Measurements from ENCODE around the gene SLIT3. TPM values are rescaled to one million over a fixed set of nuclear protein-coding genes. Genes with fewer than 3 reads are reported as not detected.

SLIT3 gene
- total RNA-seq, 1 donor from 2014 or later = 56.6 TPM

GRCh38 chr5:169201597-169201996, 99.3 kb downstream of the SLIT3 start:
- H3K4me1 Mint-ChIP-seq (ENCODE audit: unreplicated experiment) = peaks cover 22% of the 10 kb centered on the region
- no peak for DNase-seq (ENCODE audit: extremely low spot score, unreplicated experiment)
- H3K36me3 Mint-ChIP-seq = peaks cover 15% of the 10 kb centered on the region
- peaks cover 3% of the 10 kb centered on the region for H3K27me3 Mint-ChIP-seq
- H3K4me3 Mint-ChIP-seq = no peak overlapping the region
- TF ChIP-seq, protein P1, sequence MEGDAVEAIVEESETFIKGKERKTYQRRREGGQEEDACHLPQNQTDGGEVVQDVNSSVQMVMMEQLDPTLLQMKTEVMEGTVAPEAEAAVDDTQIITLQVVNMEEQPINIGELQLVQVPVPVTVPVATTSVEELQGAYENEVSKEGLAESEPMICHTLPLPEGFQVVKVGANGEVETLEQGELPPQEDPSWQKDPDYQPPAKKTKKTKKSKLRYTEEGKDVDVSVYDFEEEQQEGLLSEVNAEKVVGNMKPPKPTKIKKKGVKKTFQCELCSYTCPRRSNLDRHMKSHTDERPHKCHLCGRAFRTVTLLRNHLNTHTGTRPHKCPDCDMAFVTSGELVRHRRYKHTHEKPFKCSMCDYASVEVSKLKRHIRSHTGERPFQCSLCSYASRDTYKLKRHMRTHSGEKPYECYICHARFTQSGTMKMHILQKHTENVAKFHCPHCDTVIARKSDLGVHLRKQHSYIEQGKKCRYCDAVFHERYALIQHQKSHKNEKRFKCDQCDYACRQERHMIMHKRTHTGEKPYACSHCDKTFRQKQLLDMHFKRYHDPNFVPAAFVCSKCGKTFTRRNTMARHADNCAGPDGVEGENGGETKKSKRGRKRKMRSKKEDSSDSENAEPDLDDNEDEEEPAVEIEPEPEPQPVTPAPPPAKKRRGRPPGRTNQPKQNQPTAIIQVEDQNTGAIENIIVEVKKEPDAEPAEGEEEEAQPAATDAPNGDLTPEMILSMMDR (conservative IDR thresholded peaks at IDR 0.05) = no peak
- H3K9me3 Mint-ChIP-seq = peaks cover 6% of the 10 kb centered on the region
- H3K27ac Mint-ChIP-seq = no peak overlapping the region

GRCh38 chr5:169200125-169200778, 100.7 kb downstream of the SLIT3 start:
- Mint-ChIP-seq H3K4me3 (no peak overlapping the region), H3K27ac (no peak overlapping the region), H3K27me3 (peaks cover 3% of the 10 kb centered on the region), H3K36me3 (peaks cover 15% of the 10 kb centered on the region), H3K9me3 (peaks cover 6% of the 10 kb centered on the region), H3K4me1 (ENCODE audit: unreplicated experiment) (peaks cover 22% of the 10 kb centered on the region)
- no peak for DNase-seq (ENCODE audit: extremely low spot score, unreplicated experiment)
- TF ChIP-seq, protein P1 (conservative IDR thresholded peaks at IDR 0.05) = no peak

GRCh38 chr5:169197343-169197742, 103.6 kb downstream of the SLIT3 start:
- Mint-ChIP-seq H3K4me3 (no peak overlapping the region), H3K27me3 (peaks cover 3% of the 10 kb centered on the region)

GRCh38 chr5:169196059-169196458, 104.9 kb downstream of the SLIT3 start:
- no peak for DNase-seq (ENCODE audit: extremely low spot score, unreplicated experiment)
- TF ChIP-seq, protein P1 (conservative IDR thresholded peaks at IDR 0.05) = no peak
- H3K4me1 Mint-ChIP-seq (ENCODE audit: unreplicated experiment) = peaks cover 4% of the 10 kb centered on the region
- H3K9me3 Mint-ChIP-seq = no peaks in the 10 kb centered on the region
- H3K4me3 Mint-ChIP-seq = no peak overlapping the region
- H3K27ac Mint-ChIP-seq = no peak overlapping the region
- H3K36me3 Mint-ChIP-seq = peaks cover 4% of the 10 kb centered on the region
- H3K27me3 Mint-ChIP-seq = peaks cover 3% of the 10 kb centered on the region

More at GRCh38 chr5:169197343-169197742, 103.6 kb downstream of the SLIT3 start:
- DNase-seq (ENCODE audit: extremely low spot score, unreplicated experiment) = no peak
- Mint-ChIP-seq H3K4me1 (ENCODE audit: unreplicated experiment) (peaks cover 4% of the 10 kb centered on the region), H3K36me3 (peaks cover 8% of the 10 kb centered on the region), H3K9me3 (peaks cover 6% of the 10 kb centered on the region), H3K27ac (no peak overlapping the region)
- TF ChIP-seq, protein P1 (conservative IDR thresholded peaks at IDR 0.05) = peak; percentile 19

DNA sequence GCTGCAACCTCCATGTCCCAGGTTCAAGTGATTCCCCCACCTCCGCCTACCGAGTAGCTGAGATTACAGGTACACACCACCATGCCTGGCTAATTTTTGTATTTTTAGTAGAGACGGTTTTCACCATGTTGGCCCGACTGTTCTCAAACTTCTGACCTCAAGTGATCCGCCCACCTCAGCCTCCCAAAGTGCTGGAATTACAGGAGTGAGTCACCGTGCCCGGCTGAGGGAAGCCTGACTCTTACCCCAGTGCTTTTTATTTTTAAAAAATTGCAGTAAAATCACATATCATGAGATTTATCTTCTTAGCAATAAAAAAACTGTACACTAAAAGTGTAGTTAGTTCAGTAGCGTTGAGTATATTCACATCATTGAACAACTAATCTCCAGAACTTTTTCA, 105.3 kb downstream of the SLIT3 start:
- TF ChIP-seq, protein P1 (conservative IDR thresholded peaks at IDR 0.05) = no peak
- Mint-ChIP-seq H3K4me3 (no peak overlapping the region), H3K27ac (no peak overlapping the region), H3K36me3 (peaks cover 4% of the 10 kb centered on the region), H3K4me1 (ENCODE audit: unreplicated experiment) (peaks cover 4% of the 10 kb centered on the region), H3K9me3 (no peaks in the 10 kb centered on the region), H3K27me3 (peaks cover 3% of the 10 kb centered on the region)
- DNase-seq (ENCODE audit: extremely low spot score, unreplicated experiment) = no peak
